ENCODE results near the gene TPSD1. TPM values are rescaled to one million over a fixed set of nuclear protein-coding genes. Genes with fewer than 3 reads are reported as not detected.

The TPSD1 gene
- total and polyA plus RNA-seq, 2 donors = 0.14 to 1.1 TPM

DNA sequence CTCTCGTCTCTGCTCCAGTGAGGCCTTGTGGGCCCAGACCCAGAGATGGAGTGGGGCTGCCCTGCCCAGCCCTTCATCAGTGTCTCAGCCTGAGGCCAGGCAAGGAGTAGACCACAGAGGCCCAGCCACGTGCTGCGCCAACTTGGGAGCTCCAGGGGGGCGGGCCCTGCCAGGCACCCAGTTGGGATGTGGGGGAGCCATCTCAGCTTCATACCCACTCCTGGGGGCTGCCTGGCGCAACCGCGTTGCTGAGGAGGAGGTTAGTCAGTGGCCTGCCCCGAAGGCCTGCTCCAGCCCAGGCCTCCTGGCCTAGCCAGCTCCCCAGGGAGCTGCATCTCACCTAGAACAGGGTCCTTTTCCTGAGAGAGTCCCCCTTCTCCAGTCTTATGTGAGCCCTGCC is 42.6 kb upstream of the TPSD1 start:
- Histone ChIP-seq H3K27me3 (ENCODE audit: control insufficient read depth in 2 of 2, insufficient read depth in 1 of 2, low read length in 1 of 2) (no peaks in the 10 kb centered on the region), H3K27ac (ENCODE audit: low read depth in 1 of 2, low read length in 1 of 2) (no peak overlapping the region), H3K4me1 (ENCODE audit: control insufficient read depth in 2 of 2, insufficient read depth in 2 of 2, low read length in 2 of 2) (no peaks in the 10 kb centered on the region), H3K9me3 (ENCODE audit: control insufficient read depth in 2 of 2, insufficient read depth in 1 of 2, low read length in 1 of 2) (no peaks in the 10 kb centered on the region), H3K4me3 (ENCODE audit: low read length in 2 of 2) (no peak overlapping the region), H3K36me3 (ENCODE audit: control insufficient read depth in 2 of 2, insufficient read depth in 2 of 2, low read length in 1 of 2) (no peaks in the 10 kb centered on the region)
- no peak for DNase-seq (ENCODE audit: low read depth in 6 of 9, low spot score in 9 of 9)
- WGBS = 81% methylated on average over 8 of the region's 8 CpGs

DNA sequence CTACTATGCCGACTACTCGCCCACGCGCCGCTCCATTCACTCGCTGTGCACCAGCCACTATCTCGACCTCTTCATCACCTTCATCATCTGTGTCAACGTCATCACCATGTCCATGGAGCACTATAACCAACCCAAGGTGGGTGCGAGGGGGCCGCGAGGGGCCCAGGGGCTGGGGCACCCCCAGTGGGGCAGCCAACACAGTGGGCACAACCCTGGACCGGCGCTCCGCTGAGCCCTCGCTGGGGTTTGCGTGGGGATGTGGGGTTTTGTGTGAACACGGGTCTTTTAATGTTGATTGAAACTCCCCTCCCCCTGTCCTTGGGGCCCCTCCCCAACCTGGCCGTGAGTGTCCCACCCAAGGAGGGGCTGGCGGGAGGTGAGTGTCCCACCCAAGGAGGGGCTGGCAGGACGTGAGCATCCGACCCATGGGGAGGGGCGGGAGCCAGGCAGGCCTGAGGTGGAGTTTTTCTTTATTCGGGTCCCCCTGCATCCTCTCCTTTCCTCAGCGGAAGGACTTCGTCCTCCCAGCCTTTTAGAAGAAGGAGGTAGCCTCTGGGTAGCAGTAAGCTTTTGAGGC is 42.0 kb upstream of the TPSD1 start:
- Histone ChIP-seq H3K36me3 (ENCODE audit: control insufficient read depth in 2 of 2, insufficient read depth in 2 of 2, low read length in 1 of 2) (no peaks in the 10 kb centered on the region), H3K4me1 (ENCODE audit: control insufficient read depth in 2 of 2, insufficient read depth in 2 of 2, low read length in 2 of 2) (no peaks in the 10 kb centered on the region), H3K27me3 (ENCODE audit: control insufficient read depth in 2 of 2, insufficient read depth in 1 of 2, low read length in 1 of 2) (no peaks in the 10 kb centered on the region), H3K4me3 (ENCODE audit: low read length in 2 of 2) (no peak overlapping the region), H3K27ac (ENCODE audit: low read depth in 1 of 2, low read length in 1 of 2) (no peak overlapping the region), H3K9me3 (ENCODE audit: control insufficient read depth in 2 of 2, insufficient read depth in 1 of 2, low read length in 1 of 2) (no peaks in the 10 kb centered on the region)
- DNase-seq (ENCODE audit: low read depth in 6 of 9, low spot score in 9 of 9) = no peak
- 90% methylated on average over 25 of the region's 25 CpGs for WGBS

DNA sequence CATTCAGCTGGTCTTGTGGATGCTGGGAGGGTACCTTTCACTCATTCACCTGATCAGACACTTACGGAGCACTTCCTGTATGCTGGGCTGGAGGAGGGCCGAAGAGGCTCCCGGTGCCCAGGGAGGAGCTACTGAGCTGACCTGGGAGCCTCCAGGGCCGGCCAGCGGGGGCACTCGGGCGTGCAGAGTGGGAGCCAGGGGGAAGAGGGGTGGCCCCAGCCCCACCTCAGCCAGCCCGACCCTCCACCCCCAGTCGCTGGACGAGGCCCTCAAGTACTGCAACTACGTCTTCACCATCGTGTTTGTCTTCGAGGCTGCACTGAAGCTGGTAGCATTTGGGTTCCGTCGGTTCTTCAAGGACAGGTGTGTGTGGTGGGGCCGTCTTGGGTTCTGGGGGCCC is 41.1 kb upstream of the TPSD1 start:
- no peak overlapping the region for H3K4me3 ChIP-seq (ENCODE audit: low read length in 2 of 2)
- H3K27me3 ChIP-seq (ENCODE audit: control insufficient read depth in 2 of 2, insufficient read depth in 1 of 2, low read length in 1 of 2) = no peaks in the 10 kb centered on the region
- 88% methylated on average over 16 of the region's 16 CpGs for WGBS
- no peaks in the 10 kb centered on the region for H3K9me3 ChIP-seq (ENCODE audit: control insufficient read depth in 2 of 2, insufficient read depth in 1 of 2, low read length in 1 of 2)
- H3K4me1 ChIP-seq (ENCODE audit: control insufficient read depth in 2 of 2, insufficient read depth in 2 of 2, low read length in 2 of 2) = no peaks in the 10 kb centered on the region
- no peak overlapping the region for H3K27ac ChIP-seq (ENCODE audit: low read depth in 1 of 2, low read length in 1 of 2)
- no peaks in the 10 kb centered on the region for H3K36me3 ChIP-seq (ENCODE audit: control insufficient read depth in 2 of 2, insufficient read depth in 2 of 2, low read length in 1 of 2)
- DNase-seq (ENCODE audit: low read depth in 6 of 9, low spot score in 9 of 9) = no peak

DNA sequence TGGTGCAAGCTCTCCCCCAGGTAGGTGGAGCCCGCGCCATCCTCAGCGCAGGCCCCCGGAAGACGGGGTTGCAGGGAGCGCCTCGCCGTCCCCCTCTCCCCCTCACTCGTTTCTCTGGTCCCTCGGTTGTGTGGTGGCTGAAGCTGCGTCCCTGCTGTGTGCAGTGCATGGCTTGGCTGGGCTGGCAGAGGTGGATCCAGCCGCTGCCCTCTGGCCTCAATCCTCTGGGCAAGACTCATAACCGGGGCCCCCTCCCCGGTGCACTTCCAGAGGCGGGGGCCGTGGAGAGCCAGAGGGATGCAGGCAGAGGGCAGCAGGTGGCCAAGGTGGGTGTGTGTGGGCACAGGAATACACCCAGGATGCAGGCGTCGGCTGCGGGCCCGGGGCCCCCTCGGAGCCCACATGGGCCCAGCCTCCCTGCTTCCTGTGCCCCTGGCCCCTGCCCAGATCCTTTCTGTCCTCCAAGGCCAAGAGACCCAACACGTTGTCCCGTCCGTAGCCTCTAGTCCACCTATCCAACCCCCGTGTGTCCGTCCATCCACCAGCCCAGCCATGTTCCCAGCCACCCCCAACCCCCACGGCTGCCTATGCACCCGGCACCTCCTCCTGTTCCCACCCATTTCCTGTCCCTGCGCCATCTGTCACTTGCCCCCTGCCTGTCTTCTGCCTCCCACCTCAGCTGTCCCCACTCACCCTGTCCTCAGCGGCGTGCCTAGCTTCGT is 40.1 kb upstream of the TPSD1 start:
- no peak for DNase-seq (ENCODE audit: low read depth in 6 of 9, low spot score in 9 of 9)
- no peaks in the 10 kb centered on the region for H3K27me3 ChIP-seq (ENCODE audit: control insufficient read depth in 2 of 2, insufficient read depth in 1 of 2, low read length in 1 of 2)
- no peaks in the 10 kb centered on the region for H3K36me3 ChIP-seq (ENCODE audit: control insufficient read depth in 2 of 2, insufficient read depth in 2 of 2, low read length in 1 of 2)
- H3K4me1 ChIP-seq (ENCODE audit: control insufficient read depth in 2 of 2, insufficient read depth in 2 of 2, low read length in 2 of 2) = no peaks in the 10 kb centered on the region
- 75% methylated on average over 32 of the region's 32 CpGs for WGBS
- no peaks in the 10 kb centered on the region for H3K9me3 ChIP-seq (ENCODE audit: control insufficient read depth in 2 of 2, insufficient read depth in 1 of 2, low read length in 1 of 2)
- no peak overlapping the region for H3K4me3 ChIP-seq (ENCODE audit: low read length in 2 of 2)
- H3K27ac ChIP-seq (ENCODE audit: low read depth in 1 of 2, low read length in 1 of 2) = no peak overlapping the region

DNA sequence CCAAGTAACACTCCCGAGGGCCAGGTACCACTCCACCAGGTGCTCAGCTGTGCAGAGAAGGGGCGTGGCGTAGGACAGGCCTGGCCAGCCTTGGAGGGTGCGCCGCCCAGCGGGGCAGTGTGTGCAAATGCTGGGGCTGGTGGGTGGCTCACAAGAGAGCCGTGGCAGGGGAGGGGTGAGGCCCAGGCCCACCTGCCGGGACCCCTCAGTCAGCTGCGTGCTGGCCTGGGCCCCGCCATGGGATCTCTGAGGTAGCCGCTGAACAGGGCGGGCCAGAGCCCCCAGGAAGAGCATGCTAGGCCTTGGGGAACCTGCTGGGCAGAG is 39.6 kb upstream of the TPSD1 start:
- 90% methylated on average over 12 of the region's 12 CpGs for WGBS
- H3K4me1 ChIP-seq (ENCODE audit: control insufficient read depth in 2 of 2, insufficient read depth in 2 of 2, low read length in 2 of 2) = no peaks in the 10 kb centered on the region
- H3K36me3 ChIP-seq (ENCODE audit: control insufficient read depth in 2 of 2, insufficient read depth in 2 of 2, low read length in 1 of 2) = no peaks in the 10 kb centered on the region
- DNase-seq (ENCODE audit: low read depth in 6 of 9, low spot score in 9 of 9) = no peak
- no peaks in the 10 kb centered on the region for H3K27me3 ChIP-seq (ENCODE audit: control insufficient read depth in 2 of 2, insufficient read depth in 1 of 2, low read length in 1 of 2)
- H3K27ac ChIP-seq (ENCODE audit: low read depth in 1 of 2, low read length in 1 of 2) = no peak overlapping the region
- H3K4me3 ChIP-seq (ENCODE audit: low read length in 2 of 2) = no peak overlapping the region
- no peaks in the 10 kb centered on the region for H3K9me3 ChIP-seq (ENCODE audit: control insufficient read depth in 2 of 2, insufficient read depth in 1 of 2, low read length in 1 of 2)

DNA sequence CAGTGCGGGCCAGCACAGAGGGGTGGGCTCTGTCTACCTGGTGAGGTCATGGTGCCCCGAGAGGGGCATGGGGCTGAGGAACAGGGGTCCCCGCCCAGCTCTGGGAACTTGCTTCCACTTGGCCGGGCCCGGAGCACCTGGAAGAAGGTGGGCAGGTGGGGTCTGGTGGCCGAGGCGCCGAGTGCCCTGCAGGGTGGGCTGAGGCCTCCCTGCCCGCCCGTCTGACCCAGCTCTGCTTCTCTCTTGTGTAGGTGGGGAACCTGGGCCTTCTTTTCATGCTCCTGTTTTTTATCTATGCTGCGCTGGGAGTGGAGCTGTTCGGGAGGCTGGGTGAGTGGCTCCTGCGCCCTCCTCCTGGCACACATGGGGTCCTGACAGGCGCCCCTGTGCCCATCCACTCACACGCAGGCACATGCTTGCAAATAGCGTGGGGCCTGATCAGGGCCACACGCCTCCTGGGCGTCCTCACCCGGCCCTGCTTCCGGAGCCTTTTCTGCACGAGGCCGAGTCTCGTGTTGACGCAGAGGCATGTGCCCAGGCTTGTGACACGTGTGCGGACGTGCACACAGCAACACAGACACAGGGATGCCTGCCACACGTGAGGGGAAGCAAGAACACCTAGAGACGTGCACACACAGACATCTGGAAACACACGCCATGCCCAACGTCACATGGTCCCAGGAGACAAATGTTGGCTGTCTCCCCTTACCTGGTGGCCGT is 39.0 kb upstream of the TPSD1 start:
- Histone ChIP-seq H3K27me3 (ENCODE audit: control insufficient read depth in 2 of 2, insufficient read depth in 1 of 2, low read length in 1 of 2) (no peaks in the 10 kb centered on the region), H3K36me3 (ENCODE audit: control insufficient read depth in 2 of 2, insufficient read depth in 2 of 2, low read length in 1 of 2) (no peaks in the 10 kb centered on the region), H3K4me1 (ENCODE audit: control insufficient read depth in 2 of 2, insufficient read depth in 2 of 2, low read length in 2 of 2) (no peaks in the 10 kb centered on the region), H3K27ac (ENCODE audit: low read depth in 1 of 2, low read length in 1 of 2) (no peak overlapping the region), H3K4me3 (ENCODE audit: low read length in 2 of 2) (no peak overlapping the region), H3K9me3 (ENCODE audit: control insufficient read depth in 2 of 2, insufficient read depth in 1 of 2, low read length in 1 of 2) (no peaks in the 10 kb centered on the region)
- 93% methylated on average over 32 of the region's 32 CpGs for WGBS
- DNase-seq (ENCODE audit: low read depth in 6 of 9, low spot score in 9 of 9) = no peak

DNA sequence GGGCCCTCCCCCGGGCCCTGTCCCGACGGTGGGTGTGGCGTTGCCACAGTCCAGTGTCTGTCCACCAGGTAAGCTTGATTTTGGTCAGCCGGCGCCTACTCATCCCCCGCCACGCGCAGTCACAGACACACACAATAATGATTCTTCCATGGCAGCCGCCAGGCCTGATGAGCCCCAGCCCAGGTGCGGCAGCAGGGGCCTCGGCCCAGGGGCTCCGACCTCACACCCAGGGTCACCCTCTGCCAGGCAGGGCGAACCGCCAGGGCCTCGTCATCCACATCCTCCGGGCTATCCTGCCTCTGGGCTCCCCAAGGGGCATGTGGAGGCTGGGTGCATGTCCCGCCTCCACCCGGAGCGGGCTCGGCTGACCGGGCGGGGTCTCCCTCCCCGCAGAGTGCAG is 38.3 kb upstream of the TPSD1 start:
- Histone ChIP-seq H3K4me1 (ENCODE audit: control insufficient read depth in 2 of 2, insufficient read depth in 2 of 2, low read length in 2 of 2) (no peaks in the 10 kb centered on the region), H3K4me3 (ENCODE audit: low read length in 2 of 2) (no peak overlapping the region), H3K36me3 (ENCODE audit: control insufficient read depth in 2 of 2, insufficient read depth in 2 of 2, low read length in 1 of 2) (no peaks in the 10 kb centered on the region), H3K9me3 (ENCODE audit: control insufficient read depth in 2 of 2, insufficient read depth in 1 of 2, low read length in 1 of 2) (no peaks in the 10 kb centered on the region), H3K27ac (ENCODE audit: low read depth in 1 of 2, low read length in 1 of 2) (no peak overlapping the region), H3K27me3 (ENCODE audit: control insufficient read depth in 2 of 2, insufficient read depth in 1 of 2, low read length in 1 of 2) (no peaks in the 10 kb centered on the region)
- no peak for DNase-seq (ENCODE audit: low read depth in 6 of 9, low spot score in 9 of 9)
- WGBS = 95% methylated on average over 24 of the region's 24 CpGs

DNA sequence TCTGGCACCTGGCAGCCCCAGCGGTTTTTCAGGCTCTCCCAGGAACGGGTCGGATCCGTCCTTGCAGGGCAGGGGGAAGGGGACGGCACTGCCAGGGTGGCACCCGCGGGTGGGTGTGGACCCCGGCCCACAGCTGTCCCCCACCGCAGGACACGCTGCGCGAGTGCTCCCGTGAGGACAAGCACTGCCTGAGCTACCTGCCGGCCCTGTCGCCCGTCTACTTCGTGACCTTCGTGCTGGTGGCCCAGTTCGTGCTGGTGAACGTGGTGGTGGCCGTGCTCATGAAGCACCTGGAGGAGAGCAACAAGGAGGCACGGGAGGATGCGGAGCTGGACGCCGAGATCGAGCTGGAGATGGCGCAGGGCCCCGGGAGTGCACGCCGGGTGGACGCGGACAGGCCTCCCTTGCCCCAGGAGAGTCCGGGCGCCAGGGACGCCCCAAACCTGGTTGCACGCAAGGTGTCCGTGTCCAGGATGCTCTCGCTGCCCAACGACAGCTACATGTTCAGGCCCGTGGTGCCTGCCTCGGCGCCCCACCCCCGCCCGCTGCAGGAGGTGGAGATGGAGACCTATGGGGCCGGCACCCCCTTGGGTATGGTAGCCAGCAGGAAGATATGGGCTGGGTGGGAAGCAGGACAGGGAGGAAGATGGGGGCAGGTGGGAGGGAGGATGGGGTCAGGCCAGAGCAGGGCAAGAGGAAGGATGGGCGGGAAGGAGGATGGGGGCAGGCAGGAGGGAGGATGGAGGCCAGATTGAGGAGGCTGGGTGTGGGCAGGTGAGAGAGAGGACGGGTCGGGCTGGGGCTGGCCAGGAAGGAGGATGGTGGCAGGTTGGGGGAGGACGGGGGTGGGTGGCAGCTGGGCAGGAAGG is 37.6 kb upstream of the TPSD1 start:
- Histone ChIP-seq H3K27ac (ENCODE audit: low read depth in 1 of 2, low read length in 1 of 2) (no peak overlapping the region), H3K9me3 (ENCODE audit: control insufficient read depth in 2 of 2, insufficient read depth in 1 of 2, low read length in 1 of 2) (no peaks in the 10 kb centered on the region), H3K4me3 (ENCODE audit: low read length in 2 of 2) (no peak overlapping the region), H3K27me3 (ENCODE audit: control insufficient read depth in 2 of 2, insufficient read depth in 1 of 2, low read length in 1 of 2) (no peaks in the 10 kb centered on the region), H3K36me3 (ENCODE audit: control insufficient read depth in 2 of 2, insufficient read depth in 2 of 2, low read length in 1 of 2) (no peaks in the 10 kb centered on the region), H3K4me1 (ENCODE audit: control insufficient read depth in 2 of 2, insufficient read depth in 2 of 2, low read length in 2 of 2) (no peaks in the 10 kb centered on the region)
- DNase-seq (ENCODE audit: low read depth in 6 of 9, low spot score in 9 of 9) = no peak
- WGBS = 93% methylated on average over 49 of the region's 49 CpGs

All from thymus (tissue), 11 donors.